ENCODE results near the gene PPM1M. TPM values are rescaled to one million over a fixed set of nuclear protein-coding genes. Genes with fewer than 3 reads are reported as not detected.

The PPM1M gene
- total and polyA plus RNA-seq, 2 experiments from 2014 or later, result 2.2 to 4.0 TPM

- TF ChIP-seq, protein P1, sequence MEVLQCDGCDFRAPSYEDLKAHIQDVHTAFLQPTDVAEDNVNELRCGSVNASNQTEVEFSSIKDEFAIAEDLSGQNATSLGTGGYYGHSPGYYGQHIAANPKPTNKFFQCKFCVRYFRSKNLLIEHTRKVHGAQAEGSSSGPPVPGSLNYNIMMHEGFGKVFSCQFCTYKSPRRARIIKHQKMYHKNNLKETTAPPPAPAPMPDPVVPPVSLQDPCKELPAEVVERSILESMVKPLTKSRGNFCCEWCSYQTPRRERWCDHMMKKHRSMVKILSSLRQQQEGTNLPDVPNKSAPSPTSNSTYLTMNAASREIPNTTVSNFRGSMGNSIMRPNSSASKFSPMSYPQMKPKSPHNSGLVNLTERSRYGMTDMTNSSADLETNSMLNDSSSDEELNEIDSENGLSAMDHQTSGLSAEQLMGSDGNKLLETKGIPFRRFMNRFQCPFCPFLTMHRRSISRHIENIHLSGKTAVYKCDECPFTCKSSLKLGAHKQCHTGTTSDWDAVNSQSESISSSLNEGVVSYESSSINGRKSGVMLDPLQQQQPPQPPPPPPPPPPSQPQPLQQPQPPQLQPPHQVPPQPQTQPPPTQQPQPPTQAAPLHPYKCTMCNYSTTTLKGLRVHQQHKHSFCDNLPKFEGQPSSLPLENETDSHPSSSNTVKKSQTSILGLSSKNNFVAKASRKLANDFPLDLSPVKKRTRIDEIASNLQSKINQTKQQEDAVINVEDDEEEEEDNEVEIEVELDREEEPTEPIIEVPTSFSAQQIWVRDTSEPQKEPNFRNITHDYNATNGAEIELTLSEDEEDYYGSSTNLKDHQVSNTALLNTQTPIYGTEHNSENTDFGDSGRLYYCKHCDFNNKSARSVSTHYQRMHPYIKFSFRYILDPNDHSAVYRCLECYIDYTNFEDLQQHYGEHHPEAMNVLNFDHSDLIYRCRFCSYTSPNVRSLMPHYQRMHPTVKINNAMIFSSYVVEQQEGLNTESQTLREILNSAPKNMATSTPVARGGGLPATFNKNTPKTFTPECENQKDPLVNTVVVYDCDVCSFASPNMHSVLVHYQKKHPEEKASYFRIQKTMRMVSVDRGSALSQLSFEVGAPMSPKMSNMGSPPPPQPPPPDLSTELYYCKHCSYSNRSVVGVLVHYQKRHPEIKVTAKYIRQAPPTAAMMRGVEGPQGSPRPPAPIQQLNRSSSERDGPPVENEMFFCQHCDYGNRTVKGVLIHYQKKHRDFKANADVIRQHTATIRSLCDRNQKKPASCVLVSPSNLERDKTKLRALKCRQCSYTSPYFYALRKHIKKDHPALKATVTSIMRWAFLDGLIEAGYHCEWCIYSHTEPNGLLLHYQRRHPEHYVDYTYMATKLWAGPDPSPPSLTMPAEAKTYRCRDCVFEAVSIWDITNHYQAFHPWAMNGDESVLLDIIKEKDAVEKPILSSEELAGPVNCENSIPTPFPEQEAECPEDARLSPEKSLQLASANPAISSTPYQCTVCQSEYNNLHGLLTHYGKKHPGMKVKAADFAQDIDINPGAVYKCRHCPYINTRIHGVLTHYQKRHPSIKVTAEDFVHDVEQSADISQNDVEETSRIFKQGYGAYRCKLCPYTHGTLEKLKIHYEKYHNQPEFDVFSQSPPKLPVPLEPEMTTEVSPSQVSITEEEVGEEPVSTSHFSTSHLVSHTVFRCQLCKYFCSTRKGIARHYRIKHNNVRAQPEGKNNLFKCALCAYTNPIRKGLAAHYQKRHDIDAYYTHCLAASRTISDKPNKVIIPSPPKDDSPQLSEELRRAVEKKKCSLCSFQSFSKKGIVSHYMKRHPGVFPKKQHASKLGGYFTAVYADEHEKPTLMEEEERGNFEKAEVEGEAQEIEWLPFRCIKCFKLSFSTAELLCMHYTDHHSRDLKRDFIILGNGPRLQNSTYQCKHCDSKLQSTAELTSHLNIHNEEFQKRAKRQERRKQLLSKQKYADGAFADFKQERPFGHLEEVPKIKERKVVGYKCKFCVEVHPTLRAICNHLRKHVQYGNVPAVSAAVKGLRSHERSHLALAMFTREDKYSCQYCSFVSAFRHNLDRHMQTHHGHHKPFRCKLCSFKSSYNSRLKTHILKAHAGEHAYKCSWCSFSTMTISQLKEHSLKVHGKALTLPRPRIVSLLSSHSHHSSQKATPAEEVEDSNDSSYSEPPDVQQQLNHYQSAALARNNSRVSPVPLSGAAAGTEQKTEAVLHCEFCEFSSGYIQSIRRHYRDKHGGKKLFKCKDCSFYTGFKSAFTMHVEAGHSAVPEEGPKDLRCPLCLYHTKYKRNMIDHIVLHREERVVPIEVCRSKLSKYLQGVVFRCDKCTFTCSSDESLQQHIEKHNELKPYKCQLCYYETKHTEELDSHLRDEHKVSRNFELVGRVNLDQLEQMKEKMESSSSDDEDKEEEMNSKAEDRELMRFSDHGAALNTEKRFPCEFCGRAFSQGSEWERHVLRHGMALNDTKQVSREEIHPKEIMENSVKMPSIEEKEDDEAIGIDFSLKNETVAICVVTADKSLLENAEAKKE (CRISPR knock-in tag; IDR thresholded peaks at IDR 0.05), result no peak
- TF ChIP-seq ETS1 (IDR thresholded peaks at IDR 0.05) (no peak), POLR2AphosphoS5 (IDR thresholded peaks at IDR 0.05; ENCODE audit: low read depth) (no peak), REST (IDR thresholded peaks at IDR 0.05; ENCODE audit: unreplicated experiment) (no peak)
These were observed 43.1 kb downstream of the PPM1M start (continued) for GRCh38 chr3:52288674-52289073.

Measured in GM23338 (cell line).